ENCODE results near the gene NXPE4. TPM values are rescaled to one million over a fixed set of nuclear protein-coding genes. Genes with fewer than 3 reads are reported as not detected.
"Not testable (repeated sequence)": the region's sequence is repeated elsewhere in the genome, so short reads cannot be mapped to it uniquely, and the experiment has no call there.

Gene NXPE4
- total RNA-seq (not detected), polyA plus RNA-seq (not detected)
- long read RNA-seq, donor 1: 0 reads
- long read RNA-seq, donor 2: 0 reads
- long read RNA-seq, donor 3: 0 reads

- no peak for ATAC-seq
- H3K27me3 ChIP-seq: no peaks in the 10 kb centered on the region
- WGBS, 2 donors: 63 to 73% methylated on average over 2 of the region's 2 CpGs
- intact Hi-C loops (cut with DNase I): no loop called here
- no peaks in the 10 kb centered on the region for H3K36me3 ChIP-seq
- DNase-seq: no peak
- H3K27ac ChIP-seq: no peak within 1 kb of the TSS
- no peaks in the 10 kb centered on the region for H3K4me1 ChIP-seq
- H3K4me3 ChIP-seq: no peak within 1 kb of the TSS
- TF ChIP-seq, protein P1, sequence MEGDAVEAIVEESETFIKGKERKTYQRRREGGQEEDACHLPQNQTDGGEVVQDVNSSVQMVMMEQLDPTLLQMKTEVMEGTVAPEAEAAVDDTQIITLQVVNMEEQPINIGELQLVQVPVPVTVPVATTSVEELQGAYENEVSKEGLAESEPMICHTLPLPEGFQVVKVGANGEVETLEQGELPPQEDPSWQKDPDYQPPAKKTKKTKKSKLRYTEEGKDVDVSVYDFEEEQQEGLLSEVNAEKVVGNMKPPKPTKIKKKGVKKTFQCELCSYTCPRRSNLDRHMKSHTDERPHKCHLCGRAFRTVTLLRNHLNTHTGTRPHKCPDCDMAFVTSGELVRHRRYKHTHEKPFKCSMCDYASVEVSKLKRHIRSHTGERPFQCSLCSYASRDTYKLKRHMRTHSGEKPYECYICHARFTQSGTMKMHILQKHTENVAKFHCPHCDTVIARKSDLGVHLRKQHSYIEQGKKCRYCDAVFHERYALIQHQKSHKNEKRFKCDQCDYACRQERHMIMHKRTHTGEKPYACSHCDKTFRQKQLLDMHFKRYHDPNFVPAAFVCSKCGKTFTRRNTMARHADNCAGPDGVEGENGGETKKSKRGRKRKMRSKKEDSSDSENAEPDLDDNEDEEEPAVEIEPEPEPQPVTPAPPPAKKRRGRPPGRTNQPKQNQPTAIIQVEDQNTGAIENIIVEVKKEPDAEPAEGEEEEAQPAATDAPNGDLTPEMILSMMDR (IDR thresholded peaks at IDR 0.05): no peak
- H3K9me3 ChIP-seq: no peaks in the 10 kb centered on the region
Observed at GRCh38 chr11:114595571-114595970, at the start of gene NXPE4. Gene NXPE4 (minus strand): TSS chr11:114595786. CDS start chr11:114594759, 1,027 bp downstream.

DNA sequence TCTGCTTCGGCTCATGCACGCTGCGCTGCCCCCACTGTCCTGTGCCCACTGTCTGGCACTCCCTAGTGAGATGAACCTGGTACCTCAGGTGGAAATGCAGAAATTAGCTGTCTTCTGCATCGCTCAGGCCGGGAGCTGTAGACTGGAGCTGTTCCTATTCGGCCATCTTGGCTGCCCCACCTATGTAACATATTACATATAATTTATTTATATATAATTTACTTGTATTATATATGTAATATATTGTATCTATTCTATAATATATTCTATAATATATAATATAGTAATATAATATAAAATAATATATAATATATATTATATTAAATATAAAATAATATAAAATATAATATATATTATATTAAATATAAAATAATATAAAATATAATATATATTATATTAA lies 43.9 kb upstream of the NXPE4 start:
- H3K4me3 ChIP-seq; H3K27ac ChIP-seq; DNase-seq; H3K9me3 ChIP-seq; ATAC-seq; H3K36me3 ChIP-seq; H3K27me3 ChIP-seq; H3K4me1 ChIP-seq; intact Hi-C loops (cut with DNase I): not testable (repeated sequence)
- WGBS, 2 donors: 94 to 95% methylated on average over 6 of the region's 6 CpGs

DNA sequence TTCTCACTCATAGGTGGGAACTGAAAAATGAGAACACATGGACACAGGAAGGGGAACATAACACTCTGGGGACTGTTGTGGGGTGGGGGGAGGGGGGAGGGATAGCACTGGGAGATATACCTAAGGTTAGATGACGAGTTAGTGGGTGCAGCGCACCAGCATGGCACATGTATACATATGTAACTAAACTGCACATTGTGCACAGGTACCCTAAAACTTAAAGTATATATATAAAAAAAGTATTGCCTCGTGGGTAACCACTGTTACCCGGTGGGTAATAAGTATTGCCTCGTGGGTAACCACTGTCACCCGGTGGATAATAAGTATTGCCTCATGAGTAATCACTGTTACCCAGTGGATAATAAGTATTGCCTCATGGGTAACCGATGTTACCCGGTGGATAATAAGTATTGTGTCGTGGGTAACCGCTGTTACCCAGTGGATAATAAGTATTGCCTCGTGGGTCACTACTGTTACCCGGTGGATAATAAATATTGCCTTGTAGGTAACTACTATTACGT lies 35.9 kb upstream of the NXPE4 start:
- peaks cover 0 to 16% (median 3%) of the 10 kb centered on the region in 11 donors for H3K9me3 ChIP-seq
- intact Hi-C loops (cut with DNase I); DNase-seq; H3K4me1 ChIP-seq; ATAC-seq; H3K27ac ChIP-seq; H3K27me3 ChIP-seq; H3K36me3 ChIP-seq; H3K4me3 ChIP-seq: not testable (repeated sequence)
- WGBS, 2 donors: 94 to 95% methylated on average over 13 of the region's 13 CpGs

GRCh38 chr11:114625294-114625693 lies 29.7 kb upstream of the NXPE4 start:
- ATAC-seq (no peak), DNase-seq (no peak)
- intact Hi-C loops (cut with DNase I): no loop called here
- no peak overlapping the region for H3K4me3 ChIP-seq
- H3K27ac ChIP-seq: no peak overlapping the region
- TF ChIP-seq, protein P1 (IDR thresholded peaks at IDR 0.05): no peak
- no peaks in the 10 kb centered on the region for H3K4me1 ChIP-seq
- H3K27me3 ChIP-seq: no peaks in the 10 kb centered on the region
- H3K36me3 ChIP-seq: no peaks in the 10 kb centered on the region
- 88 to 91% methylated on average over 7 of the region's 7 CpGs for WGBS, 2 donors
- H3K9me3 ChIP-seq: peaks cover 0 to 53% (median 0%) of the 10 kb centered on the region in 11 donors

DNA sequence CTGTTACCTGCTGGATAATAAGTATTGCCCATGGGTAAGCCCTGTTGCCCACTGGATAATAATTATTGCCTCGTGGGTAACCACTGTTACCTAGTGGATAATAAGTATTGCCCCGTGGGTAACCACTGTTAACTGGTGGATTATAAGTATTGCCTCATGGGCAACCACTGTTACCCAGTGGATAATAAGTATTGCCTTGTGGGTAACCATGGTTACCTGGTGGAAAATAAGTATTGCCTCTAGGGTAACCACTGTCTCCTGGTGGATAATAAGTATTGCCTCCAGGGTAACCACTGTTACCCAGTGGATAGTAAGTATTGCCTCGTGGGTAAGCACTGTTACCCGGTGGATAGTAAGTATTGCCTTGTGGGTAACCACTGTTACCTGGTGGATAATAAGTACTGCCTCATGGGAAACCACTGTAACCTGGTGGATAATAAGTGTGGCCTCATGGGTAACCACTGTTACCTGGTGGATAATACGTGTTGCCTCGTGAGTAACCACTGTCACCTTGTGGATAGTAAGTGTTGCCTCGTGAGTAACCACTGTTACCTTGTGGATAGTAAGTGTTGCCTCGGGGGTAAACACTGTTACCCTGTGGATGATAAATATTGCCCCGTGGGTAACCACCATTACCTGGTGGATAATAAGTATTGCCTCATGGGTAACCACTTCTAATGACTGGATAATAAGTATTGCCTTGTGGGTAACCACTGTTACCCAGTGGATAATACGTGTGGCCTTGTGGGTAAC lies 29.0 kb upstream of the NXPE4 start:
- WGBS, 2 donors: 80 to 86% methylated on average over 10 of the region's 10 CpGs
- DNase-seq (no peak), ATAC-seq (no peak)
- TF ChIP-seq, protein P1 (IDR thresholded peaks at IDR 0.05): no peak
- intact Hi-C loops (cut with DNase I): no loop called here
- H3K4me1 ChIP-seq: no peaks in the 10 kb centered on the region
- peaks cover 0 to 60% (median 0%) of the 10 kb centered on the region in 11 donors for H3K9me3 ChIP-seq
- no peak overlapping the region for H3K4me3 ChIP-seq
- H3K36me3 ChIP-seq: no peaks in the 10 kb centered on the region
- H3K27me3 ChIP-seq: no peaks in the 10 kb centered on the region
- no peak overlapping the region for H3K27ac ChIP-seq
